Measurements from ENCODE around the gene TRAPPC11. TPM values are rescaled to one million over a fixed set of nuclear protein-coding genes. Genes with fewer than 3 reads are reported as not detected.
A peak's percentile ranks its signal among the peaks of the same experiment; 100 is the strongest.

The TRAPPC11 gene
- total RNA-seq, 1 experiment from 2014 or later: 22.3 TPM

DNA sequence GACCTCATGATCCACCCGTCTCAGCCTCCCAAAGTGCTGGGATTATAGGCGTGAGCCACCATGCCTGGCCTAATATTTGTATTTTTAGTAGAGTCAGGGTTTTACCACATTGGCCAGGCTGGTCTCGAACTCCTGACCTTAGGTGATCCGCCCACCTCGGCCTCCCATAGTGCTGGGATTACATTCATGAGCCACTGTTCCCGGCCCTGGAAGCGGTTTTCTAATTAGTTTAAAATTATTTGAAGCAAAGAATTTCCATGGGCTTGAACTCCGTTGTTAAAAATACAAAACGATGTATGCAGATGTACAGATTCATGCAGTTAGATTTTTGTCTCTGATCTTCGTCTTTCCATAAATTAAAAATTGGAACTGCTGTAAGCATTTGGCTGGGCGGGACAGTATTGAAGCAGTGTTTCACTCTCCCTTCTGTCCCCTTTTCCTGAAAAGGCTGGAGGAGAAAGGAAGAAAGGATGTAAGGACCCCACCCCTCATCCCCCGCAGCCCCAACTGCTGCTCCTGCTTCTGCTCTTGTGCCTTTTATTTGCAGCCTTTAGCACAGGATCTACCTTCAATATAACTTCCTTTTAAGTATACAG lies 12.0 kb downstream of the TRAPPC11 start:
- Histone ChIP-seq H3K36me3 (peaks cover 8% of the 10 kb centered on the region; the same call in 1 of the 2 replicates), H3K4me3 (no peak overlapping the region), H3K27ac (peak overlapping the region; percentile 19; the same call in 1 of the 2 replicates), H3K9me3 (replicated peaks) (no peaks in the 10 kb centered on the region), H3K4me1 (peaks cover 3% of the 10 kb centered on the region; the same call in 1 of the 2 replicates), H3K27me3 (no peaks in the 10 kb centered on the region)
- no peak for DNase-seq

DNA sequence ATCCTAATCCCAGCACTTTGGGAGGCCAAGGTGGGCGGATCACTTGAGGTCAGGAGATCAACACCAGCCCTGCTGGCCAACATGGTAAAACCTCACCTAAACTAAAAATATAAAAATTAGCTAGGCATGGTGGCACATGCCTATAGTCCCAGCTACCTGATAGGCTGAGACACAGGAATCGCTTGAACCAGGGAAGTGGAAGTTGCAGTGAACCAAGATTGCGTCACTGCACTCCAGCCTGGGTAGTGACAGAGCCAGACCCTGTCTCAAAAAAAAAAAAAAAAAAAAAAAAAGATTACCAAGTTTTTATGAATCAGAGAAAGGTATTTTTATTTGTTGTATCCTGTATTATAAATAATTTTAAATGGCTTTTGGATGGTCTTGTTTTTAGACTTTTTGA lies 15.1 kb downstream of the TRAPPC11 start:
- Histone ChIP-seq H3K9me3 (replicated peaks) (no peaks in the 10 kb centered on the region), H3K36me3 (0 out of 2 replicates have a peak, but pooled peaks cover 2% of the 10 kb centered on the region), H3K4me1 (peaks cover 3% of the 10 kb centered on the region; the same call in 1 of the 2 replicates), H3K27ac (no peak overlapping the region), H3K27me3 (no peaks in the 10 kb centered on the region), H3K4me3 (no peak overlapping the region)
- DNase-seq: no peak

DNA sequence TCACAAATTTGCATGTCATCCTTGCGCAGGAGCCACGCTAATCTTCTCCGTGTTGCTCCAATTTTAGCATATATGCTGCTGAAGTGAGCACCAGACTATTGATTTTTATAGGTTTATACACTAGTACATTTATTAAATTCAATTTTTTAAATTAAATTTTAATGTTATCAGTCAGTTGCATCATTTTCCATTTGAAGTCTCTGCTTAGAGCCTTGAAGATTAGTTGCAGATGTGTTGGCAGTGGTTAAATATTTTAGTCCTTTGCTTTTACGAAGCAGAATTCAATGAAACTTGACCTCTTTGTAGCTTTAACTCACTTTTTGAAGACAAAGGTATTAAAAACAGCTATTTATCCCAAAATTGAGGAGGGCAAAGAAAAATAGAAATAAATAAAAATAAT lies 16.5 kb downstream of the TRAPPC11 start:
- Histone ChIP-seq H3K4me3 (no peak overlapping the region), H3K4me1 (no peaks in the 10 kb centered on the region), H3K27me3 (no peaks in the 10 kb centered on the region), H3K27ac (no peak overlapping the region), H3K36me3 (peaks cover 6% of the 10 kb centered on the region; the same call in 1 of the 2 replicates), H3K9me3 (replicated peaks) (no peaks in the 10 kb centered on the region)
- no peak for DNase-seq

DNA sequence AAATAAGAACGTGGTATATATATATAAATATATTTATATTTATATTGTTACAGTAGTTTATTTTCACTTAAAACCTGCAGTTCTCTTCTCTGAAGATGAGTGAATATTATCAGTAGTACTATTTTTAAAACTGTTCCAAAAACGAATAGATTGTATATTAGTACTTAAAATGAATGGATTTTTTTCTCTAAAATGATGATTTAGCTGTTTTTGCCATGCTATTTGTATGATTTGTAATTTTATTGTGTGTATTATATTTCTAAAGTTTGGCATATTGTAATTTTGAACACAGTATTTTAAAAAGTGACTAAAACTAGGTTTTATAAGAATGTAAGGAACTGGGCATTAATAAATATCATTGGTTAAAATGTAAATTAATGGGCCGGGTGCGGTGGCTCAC lies 22.0 kb downstream of the TRAPPC11 start:
- no peak overlapping the region for H3K27ac ChIP-seq
- no peaks in the 10 kb centered on the region for H3K27me3 ChIP-seq
- H3K9me3 ChIP-seq (replicated peaks): no peaks in the 10 kb centered on the region
- H3K4me1 ChIP-seq: no peaks in the 10 kb centered on the region
- no peak for DNase-seq
- no peak overlapping the region for H3K4me3 ChIP-seq
- H3K36me3 ChIP-seq: peaks cover 4% of the 10 kb centered on the region; the same call in 1 of the 2 replicates

- DNase-seq: no peak
- Histone ChIP-seq H3K9me3 (replicated peaks) (no peaks in the 10 kb centered on the region), H3K4me3 (no peak overlapping the region), H3K4me1 (no peaks in the 10 kb centered on the region), H3K36me3 (no peaks in the 10 kb centered on the region; the same call in none of the 2 replicates), H3K27me3 (no peaks in the 10 kb centered on the region), H3K27ac (no peak overlapping the region)
These were observed 27.4 kb downstream of the TRAPPC11 start for GRCh38 chr4:183686461-183686860.

DNA sequence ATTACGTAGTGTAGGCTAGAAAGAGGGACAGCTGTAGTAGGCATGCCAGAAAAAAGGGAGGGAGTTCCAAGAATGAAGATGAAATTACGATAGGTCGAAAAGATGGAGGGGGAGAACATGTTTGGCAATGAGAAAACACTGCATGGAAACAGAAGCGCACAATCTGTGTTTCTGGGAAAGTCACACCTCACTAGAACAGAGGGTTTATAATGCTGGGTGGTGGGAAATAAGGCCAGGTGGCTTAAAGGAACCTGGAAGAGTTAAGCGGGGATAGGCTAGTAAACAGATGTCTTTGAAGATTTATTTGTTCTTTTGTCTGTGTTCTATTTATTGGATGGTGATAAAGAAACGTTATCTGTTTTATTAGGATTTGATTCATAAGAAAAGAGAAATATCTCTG lies 29.1 kb downstream of the TRAPPC11 start:
- no peaks in the 10 kb centered on the region for H3K4me1 ChIP-seq
- H3K4me3 ChIP-seq: no peak overlapping the region
- H3K27ac ChIP-seq: no peak overlapping the region
- no peaks in the 10 kb centered on the region for H3K27me3 ChIP-seq
- DNase-seq: no peak
- H3K9me3 ChIP-seq (replicated peaks): no peaks in the 10 kb centered on the region
- no peaks in the 10 kb centered on the region; the same call in none of the 2 replicates for H3K36me3 ChIP-seq

DNA sequence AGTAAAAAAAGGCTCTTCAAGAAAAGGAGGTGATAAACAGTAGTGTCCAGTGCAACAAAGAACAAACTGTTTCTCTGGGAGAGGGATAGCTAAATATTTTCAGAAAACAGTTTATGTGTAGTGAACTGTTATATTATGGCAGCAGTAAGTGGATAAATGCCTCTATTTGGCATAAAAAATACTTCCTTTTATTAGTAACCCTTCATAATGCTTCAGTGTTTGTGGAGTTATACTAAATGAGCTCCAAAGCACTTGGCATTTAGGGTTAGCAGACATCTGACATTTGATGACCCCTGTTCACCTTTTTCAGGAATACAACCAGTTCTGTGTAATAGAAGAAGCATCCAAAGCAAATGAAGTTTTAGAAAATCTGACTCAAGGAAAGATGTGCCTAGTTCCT lies 31.9 kb downstream of the TRAPPC11 start:
- H3K36me3 ChIP-seq: peaks cover 5% of the 10 kb centered on the region
- H3K9me3 ChIP-seq (replicated peaks): no peaks in the 10 kb centered on the region
- H3K27ac ChIP-seq: no peak overlapping the region
- no peaks in the 10 kb centered on the region for H3K27me3 ChIP-seq
- H3K4me3 ChIP-seq: no peak overlapping the region
- no peak for DNase-seq
- H3K4me1 ChIP-seq: no peaks in the 10 kb centered on the region

GRCh38 chr4:183691897-183692296 lies 32.8 kb downstream of the TRAPPC11 start:
- Histone ChIP-seq H3K36me3 (peaks cover 5% of the 10 kb centered on the region), H3K9me3 (replicated peaks) (no peaks in the 10 kb centered on the region), H3K4me3 (no peak overlapping the region), H3K27me3 (no peaks in the 10 kb centered on the region), H3K4me1 (no peaks in the 10 kb centered on the region), H3K27ac (no peak overlapping the region)
- no peak for DNase-seq

GRCh38 chr4:183698909-183699308 lies 39.8 kb downstream of the TRAPPC11 start:
- no peak overlapping the region for H3K27ac ChIP-seq
- no peaks in the 10 kb centered on the region for H3K4me1 ChIP-seq
- DNase-seq: no peak
- H3K27me3 ChIP-seq: no peaks in the 10 kb centered on the region
- peaks cover 20% of the 10 kb centered on the region for H3K36me3 ChIP-seq
- no peaks in the 10 kb centered on the region for H3K9me3 ChIP-seq (replicated peaks)
- H3K4me3 ChIP-seq: no peak overlapping the region

DNA sequence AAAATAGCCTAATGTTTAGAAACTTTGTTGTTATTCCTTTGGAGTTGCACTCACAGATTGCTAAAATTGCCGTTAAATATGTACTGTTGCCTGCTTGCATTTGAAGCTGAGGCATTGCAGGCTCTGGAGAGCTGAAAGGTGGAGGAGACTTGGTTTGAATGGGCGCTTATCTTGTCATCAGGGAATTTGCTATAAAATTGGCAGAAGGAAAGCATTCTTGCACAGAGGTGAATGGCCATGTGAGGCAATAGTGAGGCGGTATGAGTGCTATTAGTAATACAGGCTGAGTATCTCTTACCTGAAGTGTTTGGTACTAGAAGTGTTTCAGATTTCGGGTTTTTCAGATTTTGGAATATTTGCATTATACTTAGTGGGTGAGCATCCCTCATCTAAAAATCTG lies 41.3 kb downstream of the TRAPPC11 start:
- H3K27me3 ChIP-seq: no peaks in the 10 kb centered on the region
- no peaks in the 10 kb centered on the region for H3K4me1 ChIP-seq
- no peak for DNase-seq
- H3K9me3 ChIP-seq (replicated peaks): no peaks in the 10 kb centered on the region
- H3K27ac ChIP-seq: no peak overlapping the region
- no peak overlapping the region for H3K4me3 ChIP-seq
- H3K36me3 ChIP-seq: peaks cover 17% of the 10 kb centered on the region

- DNase-seq: no peak
- no peaks in the 10 kb centered on the region for H3K27me3 ChIP-seq
- H3K4me3 ChIP-seq: no peak overlapping the region
- H3K9me3 ChIP-seq (replicated peaks): no peaks in the 10 kb centered on the region
- peaks cover 17% of the 10 kb centered on the region for H3K36me3 ChIP-seq
- H3K4me1 ChIP-seq: no peaks in the 10 kb centered on the region
- H3K27ac ChIP-seq: no peak overlapping the region
These were observed 43.4 kb downstream of the TRAPPC11 start for GRCh38 chr4:183702492-183702891.

- peaks cover 8% of the 10 kb centered on the region; the same call in 1 of the 2 replicates for H3K4me1 ChIP-seq
- no peak for DNase-seq
- no peaks in the 10 kb centered on the region for H3K27me3 ChIP-seq
- H3K36me3 ChIP-seq: no peaks in the 10 kb centered on the region
- no peak overlapping the region for H3K4me3 ChIP-seq
- peak overlapping the region; percentile 74 for H3K27ac ChIP-seq
- H3K9me3 ChIP-seq (replicated peaks): no peaks in the 10 kb centered on the region
These were observed 55.5 kb downstream of the TRAPPC11 start for GRCh38 chr4:183714626-183715025.

GRCh38 chr4:183716302-183716701 lies 57.2 kb downstream of the TRAPPC11 start:
- H3K27me3 ChIP-seq: no peaks in the 10 kb centered on the region
- DNase-seq: no peak
- no peak overlapping the region for H3K4me3 ChIP-seq
- no peaks in the 10 kb centered on the region for H3K36me3 ChIP-seq
- no peak overlapping the region; the same call in 1 of the 2 replicates for H3K27ac ChIP-seq
- H3K4me1 ChIP-seq: peaks cover 8% of the 10 kb centered on the region; the same call in 1 of the 2 replicates
- H3K9me3 ChIP-seq (replicated peaks): no peaks in the 10 kb centered on the region

DNA sequence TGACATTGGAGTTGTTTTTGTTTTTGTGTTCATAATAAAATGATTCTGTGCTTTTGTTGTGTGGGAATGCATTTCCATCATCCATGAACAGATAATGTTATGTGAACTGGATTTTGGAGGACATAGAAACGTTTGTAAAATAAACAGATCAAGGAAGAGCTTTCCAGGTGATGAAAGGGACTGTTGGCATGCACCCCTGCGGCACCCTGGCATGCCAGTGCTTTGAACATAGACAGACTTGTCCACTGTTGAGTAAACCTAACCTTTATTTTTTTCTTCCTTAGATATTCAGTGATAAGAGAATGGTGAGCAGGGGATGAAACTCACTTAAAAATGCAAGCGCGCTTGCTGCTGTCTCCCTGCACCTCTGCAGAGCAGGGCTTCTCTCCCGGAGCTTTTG lies 59.8 kb downstream of the TRAPPC11 start:
- Histone ChIP-seq H3K27me3 (no peaks in the 10 kb centered on the region), H3K27ac (no peak overlapping the region), H3K9me3 (replicated peaks) (no peaks in the 10 kb centered on the region), H3K36me3 (no peaks in the 10 kb centered on the region), H3K4me1 (peaks cover 8% of the 10 kb centered on the region; the same call in 1 of the 2 replicates), H3K4me3 (no peak overlapping the region)
- DNase-seq: no peak

DNA sequence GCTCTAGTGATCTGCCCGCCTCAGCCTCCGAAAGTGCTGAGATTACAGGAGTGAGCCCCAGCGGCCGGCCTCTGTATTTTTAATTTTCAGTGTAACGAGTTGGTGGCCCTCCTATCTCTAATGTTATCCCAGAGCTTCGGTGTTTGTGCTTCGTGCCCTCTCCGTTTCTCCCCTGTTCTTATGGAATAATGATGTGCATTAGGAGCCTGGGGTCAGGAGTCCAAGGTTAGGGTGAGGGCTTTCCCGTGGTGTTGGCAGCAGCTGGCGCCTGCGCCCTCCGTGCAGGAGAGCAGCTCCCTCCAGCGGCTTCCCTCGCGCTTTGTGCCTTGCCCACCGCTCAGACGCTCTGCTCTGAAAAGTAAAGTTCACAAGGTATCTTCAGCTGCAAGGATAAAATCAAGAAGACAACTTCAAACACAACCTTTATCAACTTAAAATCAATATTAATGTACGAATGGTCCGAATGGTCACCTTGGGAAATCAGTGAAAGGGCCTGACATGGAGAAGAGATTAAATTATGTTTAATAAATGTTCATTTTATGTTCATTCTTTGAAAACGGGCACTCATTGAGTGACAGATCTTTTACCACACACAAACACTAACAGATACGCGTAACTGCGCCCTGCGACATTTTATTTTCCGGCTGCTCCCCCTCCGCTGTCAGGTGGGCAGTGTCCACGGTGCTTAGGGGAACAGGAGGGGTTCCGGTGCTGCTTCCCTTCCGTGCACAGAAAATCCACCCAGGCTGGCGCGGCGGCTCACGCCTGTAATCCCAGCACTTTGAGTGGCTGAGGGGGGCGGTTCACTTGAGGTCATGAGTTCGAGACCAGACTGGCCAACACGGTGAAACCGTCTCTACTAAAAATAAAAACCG lies 62.4 kb downstream of the TRAPPC11 start:
- no peak for DNase-seq
- H3K4me3 ChIP-seq: no peak overlapping the region
- no peaks in the 10 kb centered on the region for H3K36me3 ChIP-seq

More for the DNA sequence above, 62.4 kb downstream of the TRAPPC11 start:
- H3K4me1 ChIP-seq: no peaks in the 10 kb centered on the region
- no peak overlapping the region for H3K27ac ChIP-seq
- H3K9me3 ChIP-seq (replicated peaks): no peaks in the 10 kb centered on the region
- no peaks in the 10 kb centered on the region for H3K27me3 ChIP-seq

Data from SJCRH30 (cell line).